Retinal pigment epithelial cell (primary cell): ENCODE data around the gene LCN6.

Source experiments
- DNase-seq: peaks from one replicate; pipeline ENCODE4 v3.0.0-alpha.2; 2010; ENCODE audit warnings: low read depth
- H3K4me3 ChIP-seq: 2 replicates; pipeline ENCODE4 v1.5.1; 2011; ENCODE audit warnings: mild to moderate bottlenecking, low read length, control low read depth, moderate library complexity
- CTCF ChIP-seq: conservative IDR thresholded peaks from 2 replicates; pipeline ENCODE4 v1.5.1; 2011; ENCODE audit warnings: low read depth, low read length, control low read depth, inconsistent platforms

LCN6 gene

GRCh38 chr9:136740491-136740890, 7.8 kb downstream of the LCN6 start:
- no peak for TF ChIP-seq CTCF
- no peak overlapping the region for H3K4me3 ChIP-seq
- no peak for DNase-seq

- no peak overlapping the region for H3K4me3 ChIP-seq
- no peak for DNase-seq
- no peak for TF ChIP-seq CTCF
Measured at GRCh38 chr9:136740069-136740468, 8.3 kb downstream of the LCN6 start.

- H3K4me3 ChIP-seq, result no peak overlapping the region
- no peak for TF ChIP-seq CTCF
- no peak for DNase-seq
Measured at GRCh38 chr9:136739509-136739908, 8.8 kb downstream of the LCN6 start.

GRCh38 chr9:136738960-136739359, 9.4 kb downstream of the LCN6 start:
- DNase-seq, result no peak
- no peak overlapping the region for H3K4me3 ChIP-seq
- TF ChIP-seq CTCF, result no peak

GRCh38 chr9:136735812-136736480, 12.4 kb downstream of the LCN6 start:
- H3K4me3 ChIP-seq, result no peak overlapping the region
- no peak for TF ChIP-seq CTCF
- no peak for DNase-seq

- no peak for TF ChIP-seq CTCF
- no peak overlapping the region for H3K4me3 ChIP-seq
- DNase-seq, result no peak
Measured at GRCh38 chr9:136734837-136735496, 13.4 kb downstream of the LCN6 start.

DNA sequence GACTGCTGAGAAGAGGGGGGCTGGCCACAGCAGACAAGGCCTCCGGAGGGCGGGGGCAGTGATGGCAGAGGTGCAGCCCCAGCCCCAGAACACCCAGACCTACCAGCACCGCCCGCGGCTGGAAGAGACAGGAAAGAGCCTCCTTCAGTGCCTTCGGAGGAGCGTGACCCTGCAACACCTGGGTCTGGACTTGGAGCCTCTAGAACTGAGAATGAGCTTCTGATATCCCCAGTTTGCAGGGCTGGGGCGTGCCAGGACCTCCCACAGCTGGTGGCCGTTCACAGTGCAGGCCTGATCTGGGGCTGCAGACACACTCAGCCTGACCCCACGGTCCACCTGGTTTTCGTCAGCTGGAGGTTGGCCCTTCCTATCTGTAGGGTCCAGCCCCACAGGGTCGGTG, 14.7 kb downstream of the LCN6 start:
- DNase-seq, result no peak
- no peak overlapping the region for H3K4me3 ChIP-seq
- no peak for TF ChIP-seq CTCF
